AG04450 (cell line): ENCODE measurements around the gene CNFN. TPM values are rescaled to one million over a fixed set of nuclear protein-coding genes. Genes with fewer than 3 reads are reported as not detected.

Experiments used
- CTCF ChIA-PET: fragments of 300-600, 350-600 bp; formaldehyde crosslinking; extraction: SDS; loops from one replicate; lab custom pipeline; 2022; ENCODE audit warnings: antibody characterized with exemption, inconsistent platforms; lab: Charles Lee
- POLR2A ChIA-PET: fragments of 350-600 bp; formaldehyde crosslinking; extraction: SDS; loops from one replicate; lab custom pipeline; 2021; ENCODE audit warnings: antibody characterized with exemption, inconsistent platforms; lab: Yijun Ruan, JAX
- DNase-seq: peaks from one replicate; pipeline ENCODE4 v3.0.0-alpha.2; 2011; ENCODE audit warnings: low read depth, low spot score
- H3K27ac ChIP-seq: one replicate; pipeline ENCODE4 v1.5.1; 2012; ENCODE audit warnings: low read depth, low read length, control low read depth
- H3K27me3 ChIP-seq: one replicate; pipeline ENCODE4 v1.6.0; 2012; ENCODE audit warnings: low read length; ENCODE audit not compliant: control insufficient read depth, insufficient read depth
- H3K4me3 ChIP-seq: 2 replicates; pipeline ENCODE4 v1.5.1; 2011; ENCODE audit warnings: mild to moderate bottlenecking, low read depth, low read length, control low read depth
- H3K9me3 ChIP-seq: 2 replicates; pipeline ENCODE4 v1.5.1; 2012; ENCODE audit warnings: low read length; ENCODE audit not compliant: control insufficient read depth, insufficient read depth
- CTCF ChIP-seq: IDR thresholded peaks from 2 replicates; pipeline ENCODE4 v1.5.1; 2011; ENCODE audit warnings: low read depth, low read length, control low read depth, inconsistent platforms
- polyA plus RNA-seq: library from polyadenylated mRNA; depleted of rRNA; stranded (reverse); fragments of >200 nt; gene quantifications from 2 replicates; pipeline ENCODE4 v1.2.3, GENCODE V29; 2011

The CNFN gene
- polyA plus RNA-seq, 1 experiment: 0.20 TPM

- CTCF ChIA-PET: no interaction called here
- TF ChIP-seq CTCF: no peak
These were observed 22.2 kb downstream of the CNFN start for GRCh38 chr19:42367929-42368328.

GRCh38 chr19:42366673-42367072 is 23.4 kb downstream of the CNFN start:
- DNase-seq: no peak
- TF ChIP-seq CTCF: no peak
- H3K4me3 ChIP-seq: no peak overlapping the region
- POLR2A ChIA-PET: no interaction called here
- no peak overlapping the region for H3K27ac ChIP-seq
- peaks cover 17% of the 10 kb centered on the region for H3K9me3 ChIP-seq
- CTCF ChIA-PET: no interaction called here
- no peaks in the 10 kb centered on the region for H3K27me3 ChIP-seq

More at GRCh38 chr19:42367929-42368328, 22.2 kb downstream of the CNFN start:
- POLR2A ChIA-PET: interaction anchor here (0.6 kb wide), 1 partner anchor 21 kb away, joined by 5 read pairs; no protein-coding TSS in a partner anchor
- Histone ChIP-seq H3K4me3 (no peak overlapping the region), H3K27me3 (no peaks in the 10 kb centered on the region), H3K9me3 (peaks cover 10% of the 10 kb centered on the region), H3K27ac (no peak overlapping the region)
- DNase-seq: no peak

- CTCF ChIA-PET: no interaction called here
- Histone ChIP-seq H3K27me3 (no peaks in the 10 kb centered on the region), H3K27ac (no peak overlapping the region), H3K9me3 (peaks cover 17% of the 10 kb centered on the region), H3K4me3 (no peak overlapping the region)
- POLR2A ChIA-PET: no interaction called here
- no peak for TF ChIP-seq CTCF
- DNase-seq: no peak
These were observed 26.3 kb downstream of the CNFN start for GRCh38 chr19:42363614-42364346.

GRCh38 chr19:42362891-42363440 is 27.1 kb downstream of the CNFN start:
- TF ChIP-seq CTCF: no peak
- no peak for DNase-seq
- H3K9me3 ChIP-seq: peaks cover 17% of the 10 kb centered on the region
- ChIA-PET CTCF (no interaction called here), POLR2A (no interaction called here)
- no peak overlapping the region for H3K4me3 ChIP-seq
- H3K27ac ChIP-seq: no peak overlapping the region
- H3K27me3 ChIP-seq: no peaks in the 10 kb centered on the region

- DNase-seq: no peak
- peaks cover 17% of the 10 kb centered on the region for H3K9me3 ChIP-seq
- H3K4me3 ChIP-seq: no peak overlapping the region
- no peak overlapping the region for H3K27ac ChIP-seq
- ChIA-PET CTCF (no interaction called here), POLR2A (no interaction called here)
- H3K27me3 ChIP-seq: no peaks in the 10 kb centered on the region
- TF ChIP-seq CTCF: no peak
These were observed 27.8 kb downstream of the CNFN start for GRCh38 chr19:42362342-42362741.
